GM12892 (cell line): Measurements from ENCODE around the gene VAV2.

ENCODE experiments used
- DNase-seq: peaks from one replicate; pipeline ENCODE4 v3.0.0; 2011; ENCODE audit not compliant: insufficient read length
- FAIRE-seq: peaks from 2 replicates; lab custom pipeline; 2011; peaks lifted over from hg19 to GRCh38; lab: Jason Lieb, UNC
- POLR2A ChIP-seq: IDR thresholded peaks from 2 replicates; pipeline ENCODE4 v1.6.1; 2011; ENCODE audit warnings: low read depth, low read length, control low read depth
- POLR2AphosphoS5 ChIP-seq: IDR thresholded peaks from 2 replicates; pipeline ENCODE4 v1.6.1; 2011; ENCODE audit warnings: low read depth, low read length, control low read depth
- TAF1 ChIP-seq: IDR thresholded peaks from 2 replicates; pipeline ENCODE4 v1.6.1; 2011; ENCODE audit warnings: low read depth, mild to moderate bottlenecking, control low read depth, low read length, borderline replicate concordance

Gene VAV2

GRCh38 chr9:133982971-133983720 lies 9.0 kb downstream of the VAV2 start:
- DNase-seq, result no peak
- no peak for FAIRE-seq
- no peak for TF ChIP-seq TAF1
- TF ChIP-seq POLR2A, result no peak
- TF ChIP-seq POLR2AphosphoS5, result no peak

DNA sequence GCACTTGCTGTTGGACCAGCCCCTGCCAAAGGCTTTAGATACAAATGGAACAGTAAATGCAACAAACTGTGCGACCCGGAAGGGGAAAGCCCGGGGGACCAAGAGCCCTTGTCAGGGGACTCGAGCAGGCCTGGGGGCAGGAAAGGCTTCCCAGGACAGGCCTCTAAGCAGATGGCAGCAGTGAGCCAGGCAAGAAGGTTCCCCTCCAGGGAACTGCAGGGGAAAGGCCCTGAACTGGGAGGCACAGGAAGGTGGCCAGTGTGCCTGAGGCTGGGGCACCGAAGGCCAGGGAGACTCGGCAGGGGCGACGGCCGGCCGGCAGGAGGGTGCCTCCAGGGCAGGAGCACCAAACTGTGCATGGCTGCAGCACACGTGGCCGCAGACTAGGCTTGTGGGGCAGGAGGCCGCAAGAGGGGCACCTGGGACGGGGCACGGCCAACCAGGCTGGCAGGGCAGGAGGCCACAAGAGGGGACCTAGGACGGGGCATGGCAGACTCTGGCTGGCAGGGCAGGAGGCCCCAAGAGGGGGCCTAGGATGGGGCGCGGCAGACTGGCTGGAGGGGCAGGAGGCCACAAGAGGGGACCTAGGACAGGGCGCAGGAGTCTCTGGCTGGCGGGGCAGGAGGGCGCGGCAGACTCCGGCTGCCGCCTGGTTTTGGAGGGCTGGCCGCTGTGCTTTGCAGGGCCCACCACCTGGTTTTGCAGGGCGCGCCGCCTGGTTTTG lies 10.0 kb downstream of the VAV2 start:
- no peak for DNase-seq
- no peak for TF ChIP-seq POLR2AphosphoS5
- no peak for TF ChIP-seq TAF1
- no peak for FAIRE-seq

DNA sequence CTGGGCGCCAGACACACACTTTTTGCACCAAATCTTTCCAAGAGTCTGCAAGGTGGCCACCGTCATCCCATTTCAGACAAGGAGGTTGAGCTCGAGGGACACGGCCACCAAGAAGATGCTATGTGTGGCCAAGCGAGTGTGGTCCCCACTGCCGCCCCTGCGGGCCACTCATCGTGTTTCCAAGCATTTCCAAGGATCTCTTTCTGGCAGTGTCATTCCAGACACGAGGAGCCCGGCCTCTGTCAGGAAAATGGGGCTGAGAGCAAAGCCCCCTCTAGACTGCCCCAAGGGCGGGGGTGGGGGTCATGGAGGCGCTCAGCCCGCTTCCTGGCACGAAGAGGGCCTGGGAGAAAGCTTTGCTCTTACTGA lies 10.6 kb downstream of the VAV2 start:
- TF ChIP-seq POLR2A, result no peak
- TF ChIP-seq TAF1, result no peak
- no peak for TF ChIP-seq POLR2AphosphoS5
- FAIRE-seq (no peak), DNase-seq (no peak)

- no peak for TF ChIP-seq POLR2AphosphoS5
- TF ChIP-seq POLR2A, result no peak
- no peak for TF ChIP-seq TAF1
- DNase-seq (no peak), FAIRE-seq (no peak)
Measured at GRCh38 chr9:133980864-133981588, 11.1 kb downstream of the VAV2 start.

DNA sequence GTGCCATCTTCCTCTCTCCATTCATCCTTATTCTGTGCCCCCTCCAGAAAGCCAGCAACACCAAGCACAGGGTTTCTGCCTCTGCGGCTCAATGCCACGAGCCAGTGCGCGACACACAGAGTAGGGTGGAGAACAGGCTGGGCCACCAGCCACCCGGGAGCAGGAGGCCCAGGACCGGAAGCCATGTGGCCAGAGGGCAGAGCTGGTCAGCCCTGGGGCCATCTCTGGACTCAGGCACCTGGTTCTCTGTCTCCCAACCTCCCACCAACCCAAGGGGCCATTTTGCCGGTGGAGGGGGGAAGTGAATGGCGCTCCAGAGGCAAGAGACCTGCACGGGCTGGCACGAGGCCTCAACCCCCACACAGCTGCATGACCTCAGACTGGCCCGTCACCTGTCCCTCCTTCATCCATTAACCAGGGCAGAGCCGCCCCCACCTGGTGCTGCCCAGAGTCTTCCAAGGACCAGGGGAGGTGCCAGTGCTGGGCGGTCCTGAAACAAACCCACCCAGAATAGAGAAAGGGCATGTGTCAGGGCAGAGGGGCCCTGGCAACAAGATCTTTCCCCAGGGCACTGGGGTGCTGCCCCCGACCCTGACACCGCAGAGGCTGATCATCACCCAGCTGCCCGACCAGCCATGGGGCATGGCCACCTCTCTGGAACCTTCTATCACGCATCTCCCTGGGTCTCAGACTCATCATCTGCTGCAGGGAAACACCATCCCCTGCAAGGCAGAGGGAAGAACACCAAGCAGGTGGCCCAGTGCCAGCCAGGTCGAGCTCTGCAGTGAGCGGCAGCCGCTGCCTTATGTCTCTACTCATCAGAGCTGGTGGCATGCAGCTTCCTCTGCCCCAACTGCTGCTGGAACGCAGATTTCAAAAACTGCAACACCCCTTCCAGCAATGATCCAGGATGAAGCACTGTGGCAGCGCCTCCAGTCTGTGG lies 11.9 kb downstream of the VAV2 start:
- TF ChIP-seq TAF1 (no peak), POLR2A (no peak), POLR2AphosphoS5 (no peak)
- no peak for DNase-seq
- FAIRE-seq, result no peak

DNA sequence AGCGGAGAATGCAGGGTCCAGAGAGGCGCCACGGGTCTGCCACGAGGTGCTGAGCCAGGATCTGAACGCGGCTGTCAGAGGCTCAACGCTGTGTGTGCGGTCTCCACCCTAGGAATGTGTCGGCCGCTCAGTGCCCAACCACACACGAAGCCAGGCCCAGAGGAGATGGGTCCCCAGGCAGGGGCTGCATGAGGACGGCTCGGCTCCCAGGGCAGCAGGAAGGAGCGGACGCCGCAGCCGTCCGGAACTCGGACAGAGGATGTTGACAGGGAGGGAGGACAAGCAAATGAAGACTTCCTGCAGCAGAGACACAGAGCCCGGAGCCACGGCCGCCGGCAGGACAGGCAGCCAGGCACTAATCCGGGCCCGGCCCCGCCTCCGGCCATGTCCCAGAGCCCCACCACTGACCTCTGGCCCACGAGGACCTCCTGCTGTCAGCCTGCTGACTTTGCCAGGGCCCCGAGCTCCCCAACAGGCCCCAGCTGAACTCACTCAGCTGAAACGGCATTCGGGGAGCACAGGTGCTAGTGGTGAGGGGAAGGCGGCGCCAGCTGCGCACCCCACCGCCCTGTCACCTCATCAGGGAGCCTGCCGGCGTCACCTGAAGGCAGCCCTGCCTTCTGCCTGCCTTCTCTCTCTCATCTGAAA lies 12.7 kb downstream of the VAV2 start:
- FAIRE-seq, result peak; percentile 36
- DNase-seq, result no peak
- no peak for TF ChIP-seq POLR2A
- TF ChIP-seq TAF1, result no peak
- TF ChIP-seq POLR2AphosphoS5, result no peak

GRCh38 chr9:133978899-133979272 lies 13.2 kb downstream of the VAV2 start:
- DNase-seq (no peak), FAIRE-seq (no peak)
- TF ChIP-seq TAF1 (no peak), POLR2A (no peak), POLR2AphosphoS5 (no peak)

DNA sequence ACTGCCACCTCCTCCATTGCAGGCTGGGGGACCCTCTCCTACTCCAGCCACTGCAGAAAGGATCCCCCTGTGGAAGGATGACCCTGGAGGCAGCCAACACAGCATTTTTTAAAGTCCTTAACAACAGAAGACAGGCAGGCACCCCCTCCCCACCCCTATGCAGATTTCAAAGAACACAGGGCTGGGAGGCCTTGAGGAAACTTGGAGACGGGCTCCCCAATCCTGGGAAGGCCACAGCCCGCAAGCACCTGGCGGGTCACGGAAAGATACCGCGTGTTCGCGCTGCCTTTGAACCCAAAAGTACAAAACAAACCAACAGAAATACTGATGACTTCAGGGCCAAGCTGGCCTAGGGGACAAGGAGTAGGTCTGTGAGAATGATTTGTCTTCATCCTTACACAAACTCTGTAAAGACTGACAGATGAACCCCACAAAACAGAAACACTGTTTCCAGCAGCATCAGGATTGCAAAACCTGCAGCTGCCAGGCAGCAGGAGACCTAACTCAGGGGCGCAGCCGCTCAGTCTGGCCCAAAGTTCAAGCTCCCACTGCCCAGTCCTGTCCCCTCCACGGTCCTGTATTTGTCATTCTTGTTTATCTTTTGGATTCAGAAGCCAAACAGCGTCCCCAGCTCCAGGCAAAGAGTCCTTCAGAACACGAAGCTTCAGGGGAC lies 13.8 kb downstream of the VAV2 start:
- no peak for FAIRE-seq
- TF ChIP-seq POLR2AphosphoS5 (no peak), POLR2A (no peak), TAF1 (no peak)
- DNase-seq, result no peak

DNA sequence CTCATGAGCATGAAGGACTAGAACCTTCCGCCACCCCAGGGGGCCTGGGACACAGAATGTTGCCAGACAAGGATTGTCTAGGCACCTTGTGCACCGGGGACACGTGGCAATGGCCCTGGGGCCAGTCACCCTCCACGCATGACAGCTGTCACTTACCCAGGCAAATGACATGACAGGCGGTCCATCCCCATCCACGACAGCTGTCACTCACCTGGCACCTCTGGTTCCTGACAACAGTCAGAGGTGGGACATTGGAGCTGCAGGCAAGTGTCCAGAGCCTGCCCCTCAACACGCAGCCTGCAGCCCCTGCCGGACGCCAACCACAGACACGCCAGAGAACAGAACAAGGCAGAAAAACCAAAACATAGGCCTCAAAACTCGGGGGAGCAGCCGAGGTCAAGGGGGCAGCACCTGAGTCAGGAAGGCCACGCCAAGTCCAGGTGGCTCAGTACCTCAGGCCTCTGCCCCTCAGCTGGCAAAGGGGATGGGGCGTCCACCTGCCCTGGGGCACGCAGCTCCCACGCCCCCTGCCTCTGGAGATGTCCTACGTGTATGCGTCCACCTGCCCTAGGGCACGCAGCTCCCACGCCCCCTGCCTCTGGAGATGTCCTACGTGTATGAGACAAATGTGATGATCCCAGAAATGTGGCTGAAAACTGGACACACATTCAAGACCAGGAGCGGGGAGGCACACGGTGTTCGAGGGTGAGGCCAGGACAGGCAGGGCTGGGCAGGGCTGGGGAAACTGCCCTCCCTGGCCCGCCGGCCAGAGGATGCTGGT lies 14.5 kb downstream of the VAV2 start:
- FAIRE-seq (no peak), DNase-seq (no peak)
- TF ChIP-seq TAF1 (no peak), POLR2A (no peak), POLR2AphosphoS5 (no peak)

GRCh38 chr9:133976887-133977286 lies 15.2 kb downstream of the VAV2 start:
- DNase-seq, result no peak
- FAIRE-seq, result no peak
- TF ChIP-seq TAF1, result no peak
- TF ChIP-seq POLR2AphosphoS5, result no peak
- TF ChIP-seq POLR2A, result no peak
